ENCODE data around the gene KAZN. TPM values are rescaled to one million over a fixed set of nuclear protein-coding genes. Genes with fewer than 3 reads are reported as not detected.

Gene KAZN
- polyA plus RNA-seq, 1 donor (not counting 4 experiments of a cell fraction or from before 2014, with no cell fraction given), result 5.9 TPM

DNA sequence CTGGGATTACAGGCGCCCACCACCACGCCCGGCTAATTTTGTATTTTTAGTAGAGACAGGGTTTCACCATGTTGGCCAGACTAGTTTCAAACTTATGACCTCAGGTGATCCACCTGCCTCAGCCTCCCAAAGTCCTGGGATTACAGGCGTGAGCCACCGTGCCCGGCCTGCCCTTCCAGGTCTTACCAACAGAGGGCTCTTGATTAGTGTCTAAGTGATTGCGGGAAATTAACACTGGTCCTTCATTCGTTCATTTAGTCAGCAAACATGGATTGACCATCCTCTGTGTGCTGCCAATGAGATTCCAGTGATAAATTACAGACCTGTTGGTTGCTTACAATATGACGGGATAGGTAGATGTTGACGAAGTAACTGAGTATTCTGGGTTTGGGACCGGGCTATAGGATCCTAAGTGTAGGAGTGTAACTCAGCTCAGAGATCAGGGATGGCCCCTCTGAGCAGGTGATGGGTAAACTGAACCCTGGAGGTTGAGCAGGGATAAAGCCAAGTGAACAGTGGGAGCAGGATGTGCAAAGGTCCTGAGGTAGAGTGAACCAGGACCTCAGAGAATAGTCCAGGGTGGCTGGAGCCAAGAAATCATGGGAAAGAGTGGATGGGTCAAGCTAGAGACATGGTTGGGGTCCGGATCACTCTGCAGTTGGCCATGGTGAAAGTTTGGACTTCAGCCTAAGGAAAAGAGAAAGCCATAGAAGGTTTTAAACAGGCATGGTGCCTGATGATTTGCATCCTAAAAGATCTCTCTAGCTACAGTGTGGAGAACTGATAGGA, 171.2 kb downstream of the KAZN start:
- no peak overlapping the region for H3K4me3 ChIP-seq (ENCODE audit: control insufficient read depth in 2 of 3, extremely low read depth in 1 of 3, insufficient read depth in 2 of 3, low read depth in 1 of 3, low read length in 3 of 3)
- dilution Hi-C loops (cut with MboI; ENCODE audit: extremely low pct_ligation_motif_present, low sequenced_read_pairs), result no loop called here
- H3K79me2 ChIP-seq (ENCODE audit: control insufficient read depth, insufficient read depth, low read length), result no peaks in the 10 kb centered on the region
- H3K27ac ChIP-seq (ENCODE audit: control insufficient read depth, insufficient read depth, low read length), result no peak overlapping the region
- H3K9ac ChIP-seq (ENCODE audit: control insufficient read depth, extremely low read depth, insufficient read depth, low read length), result no peak overlapping the region
- H2AFZ ChIP-seq (ENCODE audit: control insufficient read depth, low read length), result no peak overlapping the region
- TF ChIP-seq, protein P1, sequence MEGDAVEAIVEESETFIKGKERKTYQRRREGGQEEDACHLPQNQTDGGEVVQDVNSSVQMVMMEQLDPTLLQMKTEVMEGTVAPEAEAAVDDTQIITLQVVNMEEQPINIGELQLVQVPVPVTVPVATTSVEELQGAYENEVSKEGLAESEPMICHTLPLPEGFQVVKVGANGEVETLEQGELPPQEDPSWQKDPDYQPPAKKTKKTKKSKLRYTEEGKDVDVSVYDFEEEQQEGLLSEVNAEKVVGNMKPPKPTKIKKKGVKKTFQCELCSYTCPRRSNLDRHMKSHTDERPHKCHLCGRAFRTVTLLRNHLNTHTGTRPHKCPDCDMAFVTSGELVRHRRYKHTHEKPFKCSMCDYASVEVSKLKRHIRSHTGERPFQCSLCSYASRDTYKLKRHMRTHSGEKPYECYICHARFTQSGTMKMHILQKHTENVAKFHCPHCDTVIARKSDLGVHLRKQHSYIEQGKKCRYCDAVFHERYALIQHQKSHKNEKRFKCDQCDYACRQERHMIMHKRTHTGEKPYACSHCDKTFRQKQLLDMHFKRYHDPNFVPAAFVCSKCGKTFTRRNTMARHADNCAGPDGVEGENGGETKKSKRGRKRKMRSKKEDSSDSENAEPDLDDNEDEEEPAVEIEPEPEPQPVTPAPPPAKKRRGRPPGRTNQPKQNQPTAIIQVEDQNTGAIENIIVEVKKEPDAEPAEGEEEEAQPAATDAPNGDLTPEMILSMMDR (optimal IDR thresholded peaks at IDR 0.05 in 1 of 3, IDR thresholded peaks at IDR 0.05 in 1 of 3, conservative IDR thresholded peaks at IDR 0.05 in 1 of 3; ENCODE audit: extremely low read depth in 1 of 3, insufficient read depth in 2 of 3, low read length in 3 of 3), result peak in 1 of 3 experiments; percentile 4
- no peak for TF ChIP-seq EZH2 (IDR thresholded peaks at IDR 0.05; ENCODE audit: low read length)
- no peaks in the 10 kb centered on the region for H3K27me3 ChIP-seq (ENCODE audit: control insufficient read depth, extremely low read depth, insufficient read depth, low read length)
- H3K4me2 ChIP-seq (ENCODE audit: control insufficient read depth, extremely low read depth, insufficient read depth, low read depth, low read length), result no peak overlapping the region
- H3K9me3 ChIP-seq (ENCODE audit: control insufficient read depth, low read depth, low read length), result no peaks in the 10 kb centered on the region
- H3K36me3 ChIP-seq (ENCODE audit: control insufficient read depth in 2 of 2, extremely low read depth in 1 of 2, insufficient read depth in 2 of 2, low read length in 2 of 2), result no peaks in the 10 kb centered on the region
- peaks cover 8% of the 10 kb centered on the region for H3K4me1 ChIP-seq (ENCODE audit: control insufficient read depth, extremely low read depth, insufficient read depth, low read length)
- FAIRE-seq (no peak), DNase-seq (ENCODE audit: low read depth, low spot score) (no peak)
- no peaks in the 10 kb centered on the region for H4K20me1 ChIP-seq (ENCODE audit: control insufficient read depth, extremely low read depth, insufficient read depth, low read length)
- H3K9me1 ChIP-seq (ENCODE audit: control insufficient read depth, extremely low read depth, insufficient read depth, low read length), result no peaks in the 10 kb centered on the region

DNA sequence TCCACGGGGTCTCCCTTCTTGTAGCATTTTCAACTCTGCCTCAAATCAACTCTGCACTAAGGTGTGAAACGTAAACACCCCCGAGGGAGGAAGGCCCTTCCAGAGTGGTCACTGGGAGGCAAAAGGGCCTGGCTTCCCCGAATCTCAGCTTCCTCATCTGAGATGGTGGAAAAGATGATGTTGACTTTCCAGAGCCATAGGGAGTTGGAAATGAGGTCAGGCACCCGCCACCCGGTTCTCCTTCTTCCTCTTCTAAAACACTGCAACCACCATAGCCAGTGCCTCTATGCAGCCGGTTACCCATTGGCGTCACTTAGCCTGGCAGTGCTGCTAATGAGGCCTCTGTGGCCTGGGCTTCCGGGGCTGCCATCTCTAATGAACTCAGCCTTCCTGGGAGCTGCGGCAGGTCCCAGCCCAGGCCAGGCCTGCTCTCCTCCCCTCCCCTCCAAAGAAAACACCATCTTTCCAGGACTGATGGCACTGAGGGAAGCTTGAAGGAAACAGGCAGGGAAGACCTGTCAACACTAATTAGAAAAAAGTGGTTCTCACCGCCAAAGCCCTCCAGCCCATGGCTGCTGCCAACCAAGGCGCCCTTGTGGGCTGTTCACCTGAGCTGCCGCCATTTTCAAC, 175.0 kb downstream of the KAZN start:
- Histone ChIP-seq H3K9me1 (ENCODE audit: control insufficient read depth, extremely low read depth, insufficient read depth, low read length) (no peaks in the 10 kb centered on the region), H3K4me2 (ENCODE audit: control insufficient read depth, extremely low read depth, insufficient read depth, low read depth, low read length) (no peak overlapping the region), H3K79me2 (ENCODE audit: control insufficient read depth, insufficient read depth, low read length) (no peaks in the 10 kb centered on the region), H2AFZ (ENCODE audit: control insufficient read depth, low read length) (no peak overlapping the region), H3K4me1 (ENCODE audit: control insufficient read depth, extremely low read depth, insufficient read depth, low read length) (no peaks in the 10 kb centered on the region), H3K36me3 (ENCODE audit: control insufficient read depth in 2 of 2, extremely low read depth in 1 of 2, insufficient read depth in 2 of 2, low read length in 2 of 2) (no peaks in the 10 kb centered on the region), H3K27ac (ENCODE audit: control insufficient read depth, insufficient read depth, low read length) (no peak overlapping the region), H3K27me3 (ENCODE audit: control insufficient read depth, extremely low read depth, insufficient read depth, low read length) (no peaks in the 10 kb centered on the region), H3K4me3 (ENCODE audit: control insufficient read depth in 2 of 3, extremely low read depth in 1 of 3, insufficient read depth in 2 of 3, low read depth in 1 of 3, low read length in 3 of 3) (no peak overlapping the region), H3K9me3 (ENCODE audit: control insufficient read depth, low read depth, low read length) (no peaks in the 10 kb centered on the region), H3K9ac (ENCODE audit: control insufficient read depth, extremely low read depth, insufficient read depth, low read length) (no peak overlapping the region), H4K20me1 (ENCODE audit: control insufficient read depth, extremely low read depth, insufficient read depth, low read length) (no peaks in the 10 kb centered on the region)
- dilution Hi-C loops (cut with MboI; ENCODE audit: extremely low pct_ligation_motif_present, low sequenced_read_pairs), result no loop called here
- FAIRE-seq (no peak), DNase-seq (ENCODE audit: low read depth, low spot score) (no peak)
- no peak for TF ChIP-seq EZH2 (IDR thresholded peaks at IDR 0.05; ENCODE audit: low read length)
- TF ChIP-seq, protein P1 (optimal IDR thresholded peaks at IDR 0.05 in 1 of 3, IDR thresholded peaks at IDR 0.05 in 1 of 3, conservative IDR thresholded peaks at IDR 0.05 in 1 of 3; ENCODE audit: extremely low read depth in 1 of 3, insufficient read depth in 2 of 3, low read length in 3 of 3), result no peak
